HG03060 (cell line): ENCODE data around the gene SHISA8.
"Not testable (repeated sequence)": the region's sequence is repeated elsewhere in the genome, so short reads cannot be mapped to it uniquely, and the experiment has no call there.

Experiments used
- ATAC-seq: cut with Tn5 transposase; IDR thresholded peaks from one replicate; pipeline ENCODE4 v1.9.1; 2021; ENCODE audit warnings: low read depth, moderate number of reproducible peaks; ENCODE audit not compliant: unreplicated experiment

SHISA8 gene

DNA sequence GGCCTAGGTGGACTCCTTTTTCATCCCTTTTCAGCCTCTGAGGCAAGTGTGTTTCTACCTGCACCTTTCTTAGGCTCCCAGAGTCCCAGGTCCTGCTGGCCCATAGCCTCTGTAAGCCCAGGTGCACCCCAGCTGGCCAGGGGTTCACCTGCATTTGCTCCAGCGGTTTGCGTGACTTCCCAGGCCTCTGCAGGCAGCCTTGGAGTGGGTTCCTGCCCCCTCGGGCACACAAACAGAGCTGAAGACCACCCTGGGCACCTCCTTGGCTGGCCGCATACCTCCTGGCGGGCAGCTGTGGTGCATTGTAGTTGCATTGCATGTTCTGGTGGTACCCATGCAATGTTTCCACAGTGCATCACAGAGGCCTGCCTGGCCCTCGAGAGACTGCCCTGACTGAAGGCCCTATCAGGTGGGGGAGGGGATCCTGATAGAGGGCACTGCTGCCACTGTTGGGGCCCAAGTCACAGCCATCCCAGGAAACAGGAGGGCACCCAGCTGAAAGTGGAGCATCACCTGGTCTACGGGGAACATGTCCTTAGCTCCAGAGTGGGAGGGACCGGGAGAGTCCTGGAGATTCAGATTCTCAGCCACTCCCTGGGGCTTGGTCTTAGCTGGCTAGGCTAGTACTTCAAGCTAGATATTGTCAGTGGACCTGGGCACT is 14.1 kb downstream of the SHISA8 start:
- ATAC-seq = no peak

GRCh38 chr22:41899992-41900651 is 14.8 kb downstream of the SHISA8 start:
- ATAC-seq = no peak

- no peak for ATAC-seq
Measured at GRCh38 chr22:41899110-41899509, 15.8 kb downstream of the SHISA8 start.

- ATAC-seq = no peak
Measured at GRCh38 chr22:41898645-41899044, 16.2 kb downstream of the SHISA8 start.

DNA sequence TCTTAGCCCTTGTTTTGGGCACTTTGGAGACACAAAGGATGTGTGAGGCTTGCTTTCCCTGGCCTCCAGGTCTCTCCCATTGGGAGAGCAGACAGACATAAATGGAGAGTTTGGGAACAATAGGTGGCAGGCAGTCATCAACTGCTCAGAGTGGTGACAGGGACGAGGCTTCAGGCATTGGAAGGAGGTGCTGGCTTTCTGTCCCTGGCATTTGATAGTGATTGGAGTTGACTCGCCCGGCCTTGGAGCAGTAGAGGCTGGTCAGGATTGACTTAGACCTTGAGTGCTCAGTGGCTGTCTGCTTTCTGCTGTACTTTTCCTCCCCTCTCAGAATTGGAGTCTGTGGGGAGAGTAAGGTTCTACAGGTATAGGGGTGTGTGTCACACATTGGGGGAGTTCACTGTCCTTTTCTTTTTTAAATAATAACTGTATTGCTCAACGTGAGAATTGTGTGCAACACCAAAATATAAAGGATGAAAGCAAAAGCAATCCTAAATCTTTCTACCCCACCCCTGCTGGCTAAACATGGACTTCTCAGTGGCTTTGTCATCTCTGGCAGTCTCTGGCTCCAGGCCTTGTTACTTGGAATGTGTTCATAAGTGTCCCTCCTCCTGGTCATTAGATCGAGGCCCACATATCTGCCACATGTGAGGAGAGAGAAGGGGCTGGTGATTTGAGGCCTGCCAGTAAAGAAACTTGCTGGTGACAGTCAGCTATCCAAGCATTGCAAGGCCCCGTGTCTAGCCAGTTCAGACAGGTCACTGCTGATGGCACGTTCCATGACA is 21.1 kb downstream of the SHISA8 start:
- ATAC-seq = no peak

DNA sequence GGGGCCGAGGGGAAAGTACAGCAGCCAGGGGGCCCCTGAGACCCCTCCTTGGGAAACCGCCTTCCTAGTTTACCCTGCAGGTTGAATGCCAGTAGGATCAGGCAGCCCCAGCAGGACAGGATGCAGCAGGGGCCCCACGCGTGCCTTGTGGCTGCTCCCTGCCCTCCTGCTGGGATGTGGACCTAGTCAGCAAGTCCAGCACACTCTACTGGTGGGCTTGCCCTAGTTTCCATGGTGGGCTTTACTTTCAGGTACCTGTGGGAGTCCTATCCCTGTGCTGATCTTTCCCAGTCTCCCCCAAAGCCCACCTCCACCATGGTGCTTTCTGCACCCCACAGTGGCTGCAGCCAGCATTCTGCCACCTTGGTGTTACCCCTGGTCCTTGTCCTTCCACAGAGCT is 22.2 kb downstream of the SHISA8 start:
- no peak for ATAC-seq

GRCh38 chr22:41891407-41891806 is 23.5 kb downstream of the SHISA8 start:
- ATAC-seq = no peak

GRCh38 chr22:41888627-41889200 is 26.2 kb downstream of the SHISA8 start:
- ATAC-seq = no peak

- ATAC-seq = no peak
Measured at GRCh38 chr22:41885516-41885915, 29.4 kb downstream of the SHISA8 start.

DNA sequence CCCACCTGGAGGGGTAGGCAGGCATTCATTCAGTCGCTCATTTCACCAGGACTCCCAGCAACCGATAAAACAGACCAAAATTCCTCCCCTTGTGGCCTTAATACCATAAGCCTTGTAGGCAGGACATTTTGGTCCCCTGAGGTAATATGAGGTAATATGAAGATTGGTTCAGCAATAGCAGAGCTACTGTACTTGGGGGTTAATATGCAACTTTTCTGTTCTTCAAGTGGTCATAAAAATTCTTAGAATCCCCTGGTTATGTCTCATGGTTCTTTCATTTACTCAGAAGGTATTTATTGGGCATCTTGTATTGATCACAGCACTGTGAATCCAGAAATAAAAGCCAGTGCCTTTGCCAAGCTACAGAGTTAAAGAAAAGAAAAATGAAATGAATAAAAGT is 29.8 kb downstream of the SHISA8 start:
- no peak for ATAC-seq

GRCh38 chr22:41883400-41883799 is 31.5 kb downstream of the SHISA8 start:
- ATAC-seq = no peak

DNA sequence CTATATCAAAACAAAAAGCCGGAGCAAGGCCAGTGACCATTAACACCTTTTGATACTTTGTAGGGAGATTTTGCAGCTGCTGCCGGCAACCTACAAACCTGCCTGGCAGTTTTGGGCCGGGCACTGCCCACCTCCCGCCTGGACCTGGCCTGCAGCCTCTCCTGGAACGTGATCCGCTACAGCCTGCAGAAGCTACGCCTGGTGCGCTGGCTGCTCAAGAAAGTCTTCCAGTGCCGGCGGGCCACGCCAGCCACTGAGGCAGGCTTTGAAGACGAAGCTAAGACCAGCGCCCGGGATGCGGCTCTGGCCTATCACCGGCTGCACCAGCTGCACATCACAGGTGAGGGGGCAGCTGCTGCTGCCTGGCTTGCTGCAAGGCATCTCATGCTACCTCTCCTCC is 34.2 kb downstream of the SHISA8 start:
- no peak for ATAC-seq

- no peak for ATAC-seq
Measured at GRCh38 chr22:41876675-41877074, 38.2 kb downstream of the SHISA8 start.

DNA sequence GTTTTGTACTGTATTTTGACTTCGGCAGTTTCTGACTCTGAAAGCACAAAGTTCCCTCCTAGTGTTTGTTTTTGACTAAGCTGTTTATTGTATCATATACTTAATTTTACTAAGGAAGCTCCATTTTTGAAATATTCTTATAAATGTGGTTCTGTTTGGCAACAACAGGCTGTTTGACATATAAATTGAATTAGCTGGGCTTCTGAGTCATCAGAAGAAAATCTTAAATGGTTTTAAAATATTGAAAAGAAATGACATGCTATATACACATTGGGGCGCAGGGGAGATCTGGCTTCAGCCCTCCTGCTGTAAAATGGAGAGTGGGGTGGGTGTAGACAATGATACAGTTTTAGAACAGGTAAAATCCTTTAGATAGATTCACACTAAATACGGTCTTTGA is 38.6 kb downstream of the SHISA8 start:
- ATAC-seq = no peak

GRCh38 chr22:41875531-41876270 is 39.2 kb downstream of the SHISA8 start:
- ATAC-seq = no peak

- ATAC-seq = no peak
Measured at GRCh38 chr22:41874090-41874489, 40.8 kb downstream of the SHISA8 start.

DNA sequence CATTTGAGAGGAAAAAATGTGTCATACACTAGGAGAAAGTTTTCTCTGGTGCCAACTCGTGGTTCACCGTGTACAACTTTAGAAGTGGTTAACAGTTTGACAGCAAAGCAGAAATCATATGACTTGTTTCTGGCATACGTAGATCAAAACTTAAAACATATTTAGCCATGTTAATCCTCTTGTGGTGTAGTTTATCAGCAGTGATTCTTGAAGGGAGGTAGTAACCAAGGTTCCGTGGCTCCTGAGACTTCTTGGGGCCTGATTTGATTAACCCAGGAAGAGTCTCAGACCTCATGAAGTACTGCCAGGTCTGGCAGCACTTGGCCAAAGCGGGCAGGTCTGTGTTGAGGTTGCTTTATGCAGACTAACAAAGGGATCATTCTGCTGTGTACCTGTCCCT is 41.5 kb downstream of the SHISA8 start:
- no peak for ATAC-seq

DNA sequence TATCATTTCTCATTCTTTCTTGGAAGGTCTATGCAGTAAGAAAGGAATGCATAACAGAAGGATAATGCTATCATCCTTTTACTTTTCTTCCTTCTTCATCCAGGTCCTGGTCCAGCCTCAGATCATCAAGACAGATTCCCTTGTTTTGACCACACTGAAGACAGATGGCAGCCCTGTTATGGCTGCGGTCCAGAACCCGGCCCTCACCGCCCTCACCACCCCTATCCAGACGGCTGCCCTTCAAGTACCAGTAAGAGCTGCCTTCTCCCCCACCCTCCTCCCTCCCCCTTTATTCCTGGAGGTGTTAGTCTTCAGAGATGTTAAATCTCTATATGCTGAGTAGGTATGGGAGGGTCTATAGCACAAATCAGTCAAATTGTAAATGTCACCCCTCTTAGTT is 44.1 kb downstream of the SHISA8 start:
- no peak for ATAC-seq

GRCh38 chr22:41870081-41870480 is 44.8 kb downstream of the SHISA8 start:
- ATAC-seq = not testable (repeated sequence)

- no peak for ATAC-seq
Measured at GRCh38 chr22:41868556-41868955, 46.3 kb downstream of the SHISA8 start.

- no peak for ATAC-seq
Measured at GRCh38 chr22:41863472-41863871, 51.4 kb downstream of the SHISA8 start.
